ENCODE data around the gene POLE4. TPM values are rescaled to one million over a fixed set of nuclear protein-coding genes. Genes with fewer than 3 reads are reported as not detected.

Gene POLE4
- total RNA-seq, 1 donor from 2014 or later: 46.1 TPM

GRCh38 chr2:74925361-74925786 is 33.1 kb upstream of the POLE4 start:
- Mint-ChIP-seq H3K36me3 (ENCODE audit: low read depth) (peaks cover 7% of the 10 kb centered on the region), H3K4me1 (ENCODE audit: low read depth) (no peaks in the 10 kb centered on the region), H3K27ac (no peak overlapping the region), H3K9me3 (no peaks in the 10 kb centered on the region), H3K27me3 (ENCODE audit: low read depth) (peaks cover 4% of the 10 kb centered on the region), H3K4me3 (ENCODE audit: low read depth) (no peak overlapping the region)
- DNase-seq (ENCODE audit: low spot score): no peak
- intact Hi-C loops (cut with micrococcal nuclease): no loop called here

- Mint-ChIP-seq H3K4me3 (ENCODE audit: low read depth) (no peak overlapping the region), H3K36me3 (ENCODE audit: low read depth) (peaks cover 7% of the 10 kb centered on the region), H3K9me3 (no peaks in the 10 kb centered on the region), H3K4me1 (ENCODE audit: low read depth) (no peaks in the 10 kb centered on the region), H3K27ac (no peak overlapping the region), H3K27me3 (ENCODE audit: low read depth) (no peaks in the 10 kb centered on the region)
- DNase-seq (ENCODE audit: low spot score): no peak
- intact Hi-C loops (cut with micrococcal nuclease): no loop called here
Measured at GRCh38 chr2:74927621-74928020, 30.8 kb upstream of the POLE4 start.

GRCh38 chr2:74930811-74931486 is 27.5 kb upstream of the POLE4 start:
- no peak overlapping the region for H3K4me3 Mint-ChIP-seq (ENCODE audit: low read depth)
- peaks cover 5% of the 10 kb centered on the region for H3K27me3 Mint-ChIP-seq (ENCODE audit: low read depth)
- H3K9me3 Mint-ChIP-seq: no peaks in the 10 kb centered on the region
- intact Hi-C loops (cut with micrococcal nuclease): loop anchor here (10.0 kb wide), 1 partner anchor 134 kb away; no protein-coding TSS in a partner anchor
- no peak for DNase-seq (ENCODE audit: low spot score)
- H3K36me3 Mint-ChIP-seq (ENCODE audit: low read depth): peaks cover 7% of the 10 kb centered on the region
- no peak overlapping the region for H3K27ac Mint-ChIP-seq
- no peaks in the 10 kb centered on the region for H3K4me1 Mint-ChIP-seq (ENCODE audit: low read depth)

- no peaks in the 10 kb centered on the region for H3K4me1 Mint-ChIP-seq (ENCODE audit: low read depth)
- H3K27me3 Mint-ChIP-seq (ENCODE audit: low read depth): peaks cover 8% of the 10 kb centered on the region
- no peaks in the 10 kb centered on the region for H3K9me3 Mint-ChIP-seq
- intact Hi-C loops (cut with micrococcal nuclease): loop anchor here (10.0 kb wide), 1 partner anchor 133 kb away; no protein-coding TSS in a partner anchor
- H3K27ac Mint-ChIP-seq: no peak overlapping the region
- no peak overlapping the region for H3K4me3 Mint-ChIP-seq (ENCODE audit: low read depth)
- peaks cover 7% of the 10 kb centered on the region for H3K36me3 Mint-ChIP-seq (ENCODE audit: low read depth)
- no peak for DNase-seq (ENCODE audit: low spot score)
Measured at GRCh38 chr2:74931940-74932339, 26.5 kb upstream of the POLE4 start.

GRCh38 chr2:74935975-74936391 is 22.5 kb upstream of the POLE4 start:
- H3K27ac Mint-ChIP-seq: no peak overlapping the region
- H3K4me1 Mint-ChIP-seq (ENCODE audit: low read depth): no peaks in the 10 kb centered on the region
- H3K36me3 Mint-ChIP-seq (ENCODE audit: low read depth): no peaks in the 10 kb centered on the region
- intact Hi-C loops (cut with micrococcal nuclease): loop anchor here (10.0 kb wide), 1 partner anchor 129 kb away; no protein-coding TSS in a partner anchor
- H3K27me3 Mint-ChIP-seq (ENCODE audit: low read depth): peaks cover 16% of the 10 kb centered on the region
- H3K4me3 Mint-ChIP-seq (ENCODE audit: low read depth): no peak overlapping the region
- no peaks in the 10 kb centered on the region for H3K9me3 Mint-ChIP-seq
- DNase-seq (ENCODE audit: low spot score): no peak

DNA sequence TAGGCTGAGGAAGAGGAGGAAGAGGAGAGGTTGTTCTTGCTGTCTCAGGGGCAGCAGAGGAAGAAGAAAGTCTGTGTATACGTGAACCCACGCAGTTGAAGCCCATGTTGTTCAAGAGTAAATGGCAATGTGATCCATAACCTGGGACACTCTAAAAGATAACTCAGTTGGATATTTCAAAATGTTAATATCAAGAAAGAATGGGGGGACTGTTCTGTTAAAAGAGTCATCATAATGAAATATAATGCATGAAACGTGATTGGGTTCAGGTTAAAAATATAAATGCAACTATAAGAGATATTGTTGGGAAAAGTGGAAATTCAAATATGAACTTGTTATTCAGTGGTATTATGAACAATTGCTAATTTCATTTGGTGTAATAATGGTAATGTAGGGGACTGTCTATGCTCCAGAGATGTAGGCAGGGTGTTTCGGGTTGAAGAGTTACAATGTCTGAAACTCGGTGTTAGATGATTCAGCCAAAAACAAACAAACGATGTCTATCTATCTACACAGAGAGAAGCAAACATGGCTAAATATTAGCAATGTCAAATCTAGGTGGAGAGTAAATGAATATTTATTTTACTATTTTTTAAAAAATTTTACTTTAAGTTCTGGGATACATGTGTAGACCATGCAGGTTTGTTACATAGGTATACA is 21.1 kb upstream of the POLE4 start:
- intact Hi-C loops (cut with micrococcal nuclease): loop anchor here (10.0 kb wide), 1 partner anchor 127 kb away; no protein-coding TSS in a partner anchor
- no peak for DNase-seq (ENCODE audit: low spot score)
- Mint-ChIP-seq H3K27ac (no peak overlapping the region), H3K27me3 (ENCODE audit: low read depth) (peaks cover 16% of the 10 kb centered on the region), H3K36me3 (ENCODE audit: low read depth) (no peaks in the 10 kb centered on the region), H3K4me1 (ENCODE audit: low read depth) (no peaks in the 10 kb centered on the region), H3K4me3 (ENCODE audit: low read depth) (no peak overlapping the region), H3K9me3 (no peaks in the 10 kb centered on the region)

- no peak overlapping the region for H3K4me3 Mint-ChIP-seq (ENCODE audit: low read depth)
- no peak for DNase-seq (ENCODE audit: low spot score)
- peaks cover 16% of the 10 kb centered on the region for H3K27me3 Mint-ChIP-seq (ENCODE audit: low read depth)
- H3K9me3 Mint-ChIP-seq: no peaks in the 10 kb centered on the region
- H3K4me1 Mint-ChIP-seq (ENCODE audit: low read depth): no peaks in the 10 kb centered on the region
- no peak overlapping the region for H3K27ac Mint-ChIP-seq
- intact Hi-C loops (cut with micrococcal nuclease): loop anchor here (10.0 kb wide), 1 partner anchor 127 kb away; no protein-coding TSS in a partner anchor
- no peaks in the 10 kb centered on the region for H3K36me3 Mint-ChIP-seq (ENCODE audit: low read depth)
Measured at GRCh38 chr2:74938264-74938663, 20.2 kb upstream of the POLE4 start.

DNA sequence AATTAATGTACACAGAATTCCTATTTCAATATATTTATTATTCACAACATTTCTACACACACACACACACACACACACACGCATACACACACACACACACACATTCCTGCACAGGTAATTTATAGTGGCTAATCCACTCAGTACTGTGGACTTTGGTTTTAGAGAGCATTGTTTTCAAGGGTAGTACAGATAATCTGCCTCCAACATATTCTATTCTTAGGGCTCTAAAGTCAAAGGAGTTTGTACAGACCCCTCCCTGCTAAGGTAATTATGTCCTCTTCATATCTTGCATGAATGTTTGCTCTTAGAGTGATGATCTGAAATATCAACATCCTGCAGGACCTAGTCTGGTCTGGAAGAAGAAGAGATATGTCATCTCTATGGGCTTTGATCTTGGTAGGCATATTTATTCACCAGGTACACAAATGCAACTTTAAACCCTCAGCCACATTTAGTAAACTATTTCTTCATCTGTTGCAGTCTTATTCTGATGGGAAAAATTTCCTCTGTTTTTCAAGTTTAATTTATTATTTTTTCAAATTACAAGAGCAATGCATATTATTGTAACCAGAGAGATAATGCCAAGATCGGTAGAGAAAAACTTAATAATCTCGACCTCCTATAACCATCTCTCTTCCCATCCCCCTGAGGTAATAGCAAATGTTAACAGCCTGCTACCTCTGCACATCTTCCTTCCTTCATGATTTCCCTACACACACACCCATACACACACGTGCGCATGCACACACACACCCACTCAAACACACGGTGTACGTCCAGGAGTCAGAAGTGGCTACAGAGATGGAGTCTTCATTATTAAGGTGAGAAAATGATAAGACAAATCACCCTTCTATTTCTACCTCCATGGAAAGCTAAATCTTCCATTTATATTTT is 18.3 kb upstream of the POLE4 start:
- intact Hi-C loops (cut with micrococcal nuclease): loop anchor here (10.0 kb wide), 1 partner anchor 125 kb away; no protein-coding TSS in a partner anchor
- no peak overlapping the region for H3K27ac Mint-ChIP-seq
- H3K36me3 Mint-ChIP-seq (ENCODE audit: low read depth): no peaks in the 10 kb centered on the region
- H3K4me3 Mint-ChIP-seq (ENCODE audit: low read depth): no peak overlapping the region
- peaks cover 3% of the 10 kb centered on the region for H3K4me1 Mint-ChIP-seq (ENCODE audit: low read depth)
- H3K27me3 Mint-ChIP-seq (ENCODE audit: low read depth): peaks cover 12% of the 10 kb centered on the region
- DNase-seq (ENCODE audit: low spot score): no peak
- no peaks in the 10 kb centered on the region for H3K9me3 Mint-ChIP-seq

DNA sequence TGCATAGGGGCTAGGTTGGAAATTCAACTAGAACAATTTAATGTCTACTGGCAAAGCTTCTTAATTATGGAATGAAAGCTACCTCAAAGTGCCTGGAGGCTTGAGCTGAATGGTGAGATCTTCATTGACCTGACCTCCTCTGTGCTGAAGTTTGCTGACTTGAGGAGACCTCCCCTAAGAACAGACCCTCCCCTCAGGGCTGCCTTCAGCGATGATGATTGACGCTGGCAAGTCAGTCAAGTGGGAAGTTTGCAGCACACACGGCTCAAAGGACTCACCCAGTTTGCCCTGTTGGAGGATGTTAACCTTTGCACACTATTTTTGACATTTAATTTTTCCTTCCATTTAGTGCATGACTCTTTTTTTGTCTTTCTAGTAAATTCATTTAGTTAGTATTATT is 17.2 kb upstream of the POLE4 start:
- Mint-ChIP-seq H3K27me3 (ENCODE audit: low read depth) (peaks cover 11% of the 10 kb centered on the region), H3K4me1 (ENCODE audit: low read depth) (peaks cover 9% of the 10 kb centered on the region), H3K36me3 (ENCODE audit: low read depth) (no peaks in the 10 kb centered on the region), H3K27ac (no peak overlapping the region), H3K4me3 (ENCODE audit: low read depth) (no peak overlapping the region), H3K9me3 (no peaks in the 10 kb centered on the region)
- intact Hi-C loops (cut with micrococcal nuclease): no loop called here
- no peak for DNase-seq (ENCODE audit: low spot score)

- Mint-ChIP-seq H3K27ac (no peak overlapping the region), H3K4me1 (ENCODE audit: low read depth) (peaks cover 9% of the 10 kb centered on the region), H3K36me3 (ENCODE audit: low read depth) (no peaks in the 10 kb centered on the region), H3K4me3 (ENCODE audit: low read depth) (no peak overlapping the region), H3K9me3 (no peaks in the 10 kb centered on the region), H3K27me3 (ENCODE audit: low read depth) (peaks cover 7% of the 10 kb centered on the region)
- DNase-seq (ENCODE audit: low spot score): no peak
- intact Hi-C loops (cut with micrococcal nuclease): no loop called here
Measured at GRCh38 chr2:74942263-74942662, 16.2 kb upstream of the POLE4 start.

GRCh38 chr2:74944987-74945787 is 13.3 kb upstream of the POLE4 start:
- Mint-ChIP-seq H3K9me3 (peaks cover 7% of the 10 kb centered on the region), H3K4me3 (ENCODE audit: low read depth) (no peak overlapping the region), H3K36me3 (ENCODE audit: low read depth) (peaks cover 10% of the 10 kb centered on the region), H3K4me1 (ENCODE audit: low read depth) (peaks cover 9% of the 10 kb centered on the region), H3K27me3 (ENCODE audit: low read depth) (no peaks in the 10 kb centered on the region), H3K27ac (no peak overlapping the region)
- intact Hi-C loops (cut with micrococcal nuclease): no loop called here
- DNase-seq (ENCODE audit: low spot score): no peak

DNA sequence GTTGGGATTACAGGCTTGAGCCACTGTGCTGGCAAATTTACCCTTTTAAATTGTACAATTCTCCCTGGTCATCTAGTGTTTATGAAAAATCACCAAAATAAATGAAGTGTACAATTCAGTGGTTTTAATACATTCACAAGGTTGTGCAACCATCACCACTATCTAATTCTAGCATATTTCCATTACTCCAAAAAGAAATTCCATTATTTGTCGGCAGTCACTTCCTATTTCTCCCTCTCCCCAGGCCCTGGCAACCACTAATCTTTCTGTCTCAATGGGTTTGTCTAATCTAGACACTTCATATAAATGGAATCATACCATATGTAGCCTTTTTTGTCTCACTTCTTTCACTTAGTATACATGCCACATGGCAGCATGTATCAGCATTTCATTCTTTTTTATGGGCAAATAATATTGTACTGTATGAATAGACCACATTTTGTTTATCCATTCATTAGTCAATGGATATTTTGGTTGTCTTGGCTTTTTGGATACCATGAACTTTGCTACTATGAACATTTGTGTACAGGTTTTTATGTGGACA is 12.6 kb upstream of the POLE4 start:
- peaks cover 9% of the 10 kb centered on the region for H3K4me1 Mint-ChIP-seq (ENCODE audit: low read depth)
- intact Hi-C loops (cut with micrococcal nuclease): no loop called here
- no peak overlapping the region for H3K27ac Mint-ChIP-seq
- H3K4me3 Mint-ChIP-seq (ENCODE audit: low read depth): no peak overlapping the region
- H3K27me3 Mint-ChIP-seq (ENCODE audit: low read depth): no peaks in the 10 kb centered on the region
- H3K36me3 Mint-ChIP-seq (ENCODE audit: low read depth): peaks cover 13% of the 10 kb centered on the region
- H3K9me3 Mint-ChIP-seq: peaks cover 10% of the 10 kb centered on the region
- no peak for DNase-seq (ENCODE audit: low spot score)
